ENCODE data around the gene METTL13. TPM values are rescaled to one million over a fixed set of nuclear protein-coding genes. Genes with fewer than 3 reads are reported as not detected.

Gene METTL13
- total RNA-seq, 1 donor from 2014 or later: 19.5 TPM

DNA sequence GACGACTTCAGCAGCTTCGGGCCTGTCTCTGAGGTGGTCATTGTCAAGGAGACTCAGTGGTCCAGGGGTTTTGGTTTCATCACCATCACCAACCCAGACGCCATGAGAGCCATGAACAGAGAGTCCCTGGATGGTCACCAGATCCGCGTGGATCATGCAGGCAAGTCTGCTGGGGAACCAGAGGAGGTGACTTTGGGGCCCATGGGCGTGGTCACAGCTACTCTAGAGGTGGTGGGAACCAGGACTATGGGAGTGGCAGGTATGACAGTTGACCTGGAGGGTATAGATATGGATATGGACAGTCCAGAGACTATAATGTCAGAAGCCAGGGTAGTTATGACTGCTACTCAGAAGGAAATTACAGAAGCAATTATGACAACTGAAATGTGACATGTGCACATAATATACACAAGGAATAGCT lies 19.3 kb upstream of the METTL13 start:
- H3K4me3 ChIP-seq: no peak overlapping the region
- H3K27ac Mint-ChIP-seq: no peak overlapping the region
- H3K4me2 ChIP-seq: no peak overlapping the region
- no peaks in the 10 kb centered on the region for H3F3A ChIP-seq (ENCODE audit: low read depth)
- H3K9me3 ChIP-seq (ENCODE audit: low read depth): no peaks in the 10 kb centered on the region
- H3K9ac ChIP-seq: no peak overlapping the region
- no peak overlapping the region for H3K27ac ChIP-seq
- H3K79me2 ChIP-seq (ENCODE audit: low read depth): no peaks in the 10 kb centered on the region
- H2AFZ ChIP-seq (replicated peaks): no peak overlapping the region
- H3K27me3 ChIP-seq: no peaks in the 10 kb centered on the region
- no peaks in the 10 kb centered on the region for H3K36me3 ChIP-seq
- no peaks in the 10 kb centered on the region for H3K4me1 Mint-ChIP-seq
- no peak overlapping the region for H3K4me3 Mint-ChIP-seq
- H3K36me3 Mint-ChIP-seq: no peaks in the 10 kb centered on the region
- no peaks in the 10 kb centered on the region for H3K27me3 Mint-ChIP-seq (ENCODE audit: insufficient read depth, low read depth)
- H3K9me3 Mint-ChIP-seq: peaks cover under 1% of the 10 kb centered on the region
- no peaks in the 10 kb centered on the region for H3K4me1 ChIP-seq
- no peaks in the 10 kb centered on the region for H4K20me1 ChIP-seq (ENCODE audit: low read depth)
- TF ChIP-seq, protein P1, sequence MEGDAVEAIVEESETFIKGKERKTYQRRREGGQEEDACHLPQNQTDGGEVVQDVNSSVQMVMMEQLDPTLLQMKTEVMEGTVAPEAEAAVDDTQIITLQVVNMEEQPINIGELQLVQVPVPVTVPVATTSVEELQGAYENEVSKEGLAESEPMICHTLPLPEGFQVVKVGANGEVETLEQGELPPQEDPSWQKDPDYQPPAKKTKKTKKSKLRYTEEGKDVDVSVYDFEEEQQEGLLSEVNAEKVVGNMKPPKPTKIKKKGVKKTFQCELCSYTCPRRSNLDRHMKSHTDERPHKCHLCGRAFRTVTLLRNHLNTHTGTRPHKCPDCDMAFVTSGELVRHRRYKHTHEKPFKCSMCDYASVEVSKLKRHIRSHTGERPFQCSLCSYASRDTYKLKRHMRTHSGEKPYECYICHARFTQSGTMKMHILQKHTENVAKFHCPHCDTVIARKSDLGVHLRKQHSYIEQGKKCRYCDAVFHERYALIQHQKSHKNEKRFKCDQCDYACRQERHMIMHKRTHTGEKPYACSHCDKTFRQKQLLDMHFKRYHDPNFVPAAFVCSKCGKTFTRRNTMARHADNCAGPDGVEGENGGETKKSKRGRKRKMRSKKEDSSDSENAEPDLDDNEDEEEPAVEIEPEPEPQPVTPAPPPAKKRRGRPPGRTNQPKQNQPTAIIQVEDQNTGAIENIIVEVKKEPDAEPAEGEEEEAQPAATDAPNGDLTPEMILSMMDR (IDR thresholded peaks at IDR 0.05): no peak
- TF ChIP-seq EZH2 (IDR thresholded peaks at IDR 0.05) (no peak), EZH2phosphoT487 (IDR thresholded peaks at IDR 0.05) (no peak)
- DNase-seq (ENCODE audit: low spot score): no peak

DNA sequence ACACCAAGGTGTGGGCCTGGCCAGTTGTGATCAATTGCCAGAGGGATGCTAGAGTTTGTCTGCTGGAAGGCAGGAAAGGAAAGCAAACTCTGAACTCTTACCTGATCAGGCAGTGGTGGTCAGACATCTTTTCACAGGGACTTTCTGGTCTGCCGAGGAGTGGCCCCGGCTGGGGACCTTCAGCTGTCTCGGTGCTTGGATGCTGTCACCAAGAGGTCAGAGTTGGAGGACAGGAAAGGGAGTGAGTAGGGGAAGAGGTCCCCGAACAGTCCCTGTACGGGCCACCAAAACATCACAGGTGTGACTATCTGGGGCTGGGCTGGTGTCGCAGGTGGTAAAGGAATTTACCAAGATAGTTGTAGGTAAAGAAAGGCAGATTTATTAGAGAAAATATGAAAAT lies 17.7 kb upstream of the METTL13 start:
- no peak for DNase-seq (ENCODE audit: low spot score)
- no peaks in the 10 kb centered on the region for H3K9me3 ChIP-seq (ENCODE audit: low read depth)
- no peaks in the 10 kb centered on the region for H3K4me1 Mint-ChIP-seq
- no peaks in the 10 kb centered on the region for H3K79me2 ChIP-seq (ENCODE audit: low read depth)
- H3K36me3 ChIP-seq: no peaks in the 10 kb centered on the region
- no peak for TF ChIP-seq EZH2 (IDR thresholded peaks at IDR 0.05)
- TF ChIP-seq, protein P1 (IDR thresholded peaks at IDR 0.05): no peak
- no peak for TF ChIP-seq EZH2phosphoT487 (IDR thresholded peaks at IDR 0.05)
- no peak overlapping the region for H2AFZ ChIP-seq (replicated peaks)
- H3K27me3 ChIP-seq: no peaks in the 10 kb centered on the region
- H3K36me3 Mint-ChIP-seq: no peaks in the 10 kb centered on the region
- no peak overlapping the region for H3K4me3 Mint-ChIP-seq
- no peaks in the 10 kb centered on the region for H3F3A ChIP-seq (ENCODE audit: low read depth)
- H3K4me3 ChIP-seq: no peak overlapping the region
- H3K27me3 Mint-ChIP-seq (ENCODE audit: insufficient read depth, low read depth): no peaks in the 10 kb centered on the region
- no peak overlapping the region for H3K27ac Mint-ChIP-seq
- no peaks in the 10 kb centered on the region for H3K4me1 ChIP-seq
- H3K27ac ChIP-seq: no peak overlapping the region
- H3K9me3 Mint-ChIP-seq: no peaks in the 10 kb centered on the region
- no peak overlapping the region for H3K4me2 ChIP-seq
- H4K20me1 ChIP-seq (ENCODE audit: low read depth): no peaks in the 10 kb centered on the region
- no peak overlapping the region for H3K9ac ChIP-seq

DNA sequence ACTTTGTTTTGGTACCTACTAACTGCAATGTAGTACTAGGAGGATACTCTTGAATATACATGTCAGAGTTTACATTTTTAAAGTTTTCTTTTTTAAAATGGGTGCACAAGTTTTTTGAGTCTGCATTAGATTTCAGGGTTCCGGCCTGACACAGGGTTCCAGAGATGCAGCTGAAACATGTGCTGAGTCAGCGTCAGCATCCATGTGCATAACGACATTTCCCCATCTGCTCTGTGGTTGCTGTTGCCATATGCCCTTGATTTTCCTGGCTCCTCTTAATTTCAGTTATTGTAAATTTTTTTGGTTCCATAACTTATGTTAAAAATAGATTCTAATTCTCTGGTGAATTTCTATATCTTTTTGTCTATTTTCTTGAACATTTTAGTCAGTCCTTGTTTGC lies 12.3 kb upstream of the METTL13 start:
- Histone ChIP-seq H3K36me3 (no peaks in the 10 kb centered on the region), H2AFZ (replicated peaks) (no peak overlapping the region), H3K79me2 (ENCODE audit: low read depth) (no peaks in the 10 kb centered on the region)

More for the DNA sequence above, 12.3 kb upstream of the METTL13 start:
- Histone ChIP-seq H3K27ac (no peak overlapping the region), H4K20me1 (ENCODE audit: low read depth) (no peaks in the 10 kb centered on the region), H3K27me3 (no peaks in the 10 kb centered on the region), H3F3A (ENCODE audit: low read depth) (no peaks in the 10 kb centered on the region), H3K9ac (no peak overlapping the region), H3K4me3 (no peak overlapping the region), H3K4me2 (no peak overlapping the region), H3K9me3 (ENCODE audit: low read depth) (no peaks in the 10 kb centered on the region), H3K4me1 (no peaks in the 10 kb centered on the region)
- Mint-ChIP-seq H3K4me1 (no peaks in the 10 kb centered on the region), H3K9me3 (no peaks in the 10 kb centered on the region), H3K27ac (no peak overlapping the region), H3K4me3 (no peak overlapping the region), H3K27me3 (ENCODE audit: insufficient read depth, low read depth) (no peaks in the 10 kb centered on the region), H3K36me3 (no peaks in the 10 kb centered on the region)
- no peak for TF ChIP-seq EZH2 (IDR thresholded peaks at IDR 0.05)
- TF ChIP-seq, protein P1 (IDR thresholded peaks at IDR 0.05): no peak
- no peak for TF ChIP-seq EZH2phosphoT487 (IDR thresholded peaks at IDR 0.05)
- no peak for DNase-seq (ENCODE audit: low spot score)

Measured in neural progenitor cell (in vitro differentiated cells).